Smooth muscle cell (in vitro differentiated cells): Measurements from ENCODE around the gene MTX1. TPM values are rescaled to one million over a fixed set of nuclear protein-coding genes. Genes with fewer than 3 reads are reported as not detected.

ENCODE experiments used
- DNase-seq: peaks from one replicate; lab custom pipeline; 2025; ENCODE audit not compliant: unreplicated experiment; lab: John Stamatoyannopoulos, UW
- H2AFZ ChIP-seq: fragments of 200-600 bp; sonication (generic); 2 replicates; pipeline ENCODE4 v1.6.0; 2016; ENCODE audit warnings: antibody characterized with exemption, low read depth, mild to moderate bottlenecking
- H3F3A ChIP-seq: fragments of 200-600 bp; sonication (generic); 2 replicates; pipeline ENCODE4 v1.6.0; 2017; ENCODE audit warnings: antibody characterized with exemption, low read depth
- H3K27ac ChIP-seq: fragments of 200-600 bp; sonication (generic); 2 replicates; pipeline ENCODE4 v1.5.1; 2016; ENCODE audit warnings: low read depth, mild to moderate bottlenecking
- H3K27me3 ChIP-seq: fragments of 200-600 bp; sonication (generic); 2 replicates; pipeline ENCODE4 v1.6.1; 2016; ENCODE audit warnings: low read depth, mild to moderate bottlenecking
- H3K36me3 ChIP-seq: fragments of 200-600 bp; sonication (generic); 2 replicates; pipeline ENCODE4 v1.5.1; 2016; ENCODE audit warnings: low read depth
- H3K4me1 ChIP-seq: fragments of 200-600 bp; sonication (generic); 2 replicates; pipeline ENCODE4 v1.5.1; 2016; ENCODE audit warnings: low read depth
- H3K4me2 ChIP-seq: fragments of 200-600 bp; sonication (generic); 2 replicates; pipeline ENCODE4 v1.6.0; 2016; ENCODE audit warnings: mild to moderate bottlenecking
- H3K4me3 ChIP-seq: fragments of 200-600 bp; sonication (generic); 2 replicates; pipeline ENCODE4 v1.5.1; 2016; ENCODE audit warnings: mild to moderate bottlenecking
- H3K79me2 ChIP-seq: fragments of 200-600 bp; sonication (generic); 2 replicates; pipeline ENCODE4 v1.6.0; 2016; ENCODE audit warnings: low read depth, mild to moderate bottlenecking
- H3K9ac ChIP-seq: fragments of 200-600 bp; sonication (generic); 2 replicates; pipeline ENCODE4 v1.6.0; 2016; ENCODE audit warnings: low read depth
- H3K9me3 ChIP-seq: fragments of 200-600 bp; sonication (generic); replicated peaks from 2 replicates; pipeline ENCODE4 v1.5.1; 2016; ENCODE audit warnings: low read depth
- H4K20me1 ChIP-seq: fragments of 200-600 bp; sonication (generic); 2 replicates; pipeline ENCODE4 v1.6.0; 2016; ENCODE audit warnings: low read depth
- CTCF ChIP-seq: fragments of 200-600 bp; sonication (generic); IDR thresholded peaks from 2 replicates; pipeline ENCODE4 v1.5.1; 2017; ENCODE audit warnings: borderline replicate concordance, mild to moderate bottlenecking, antibody characterized with exemption; ENCODE audit not compliant: insufficient read depth, poor library complexity, severe bottlenecking
- WGBS: methylation state at CpG from one replicate; pipeline ENCODE4 v1.1.7; 2016; ENCODE audit warnings: low lambda C conversion rate; 5-methylcytosine and 5-hydroxymethylcytosine counted together
- polyA plus RNA-seq: library from polyadenylated mRNA; unstranded; fragments of >200 nt; fragmentation: Nextera tagmentation; extraction: Ambion mirVana; gene quantifications from 2 replicates; pipeline ENCODE4 v1.2.1, GENCODE V29; 2016
- total RNA-seq: library from RNA; depleted of rRNA; stranded (reverse); fragments of >200 nt; gene quantifications from 2 replicates; pipeline ENCODE4 v1.2.3, GENCODE V29; 2014

Gene MTX1
- total and polyA plus RNA-seq, 2 experiments from 2014 or later: 45.2 to 109 TPM

- H2AFZ ChIP-seq: no peak overlapping the region
- peaks cover 8% of the 10 kb centered on the region for H3K79me2 ChIP-seq
- H3K36me3 ChIP-seq: no peaks in the 10 kb centered on the region
- H3K4me3 ChIP-seq: no peak overlapping the region
- no peak overlapping the region for H3K27ac ChIP-seq
- H3K9me3 ChIP-seq: no peaks in the 10 kb centered on the region
- no peaks in the 10 kb centered on the region for H3K27me3 ChIP-seq
- peak overlapping the region; percentile 63 for H3K4me2 ChIP-seq
- H3K9ac ChIP-seq: no peak overlapping the region
- H3K4me1 ChIP-seq: peaks cover 20% of the 10 kb centered on the region
- no peaks in the 10 kb centered on the region for H4K20me1 ChIP-seq
- WGBS: 44% methylated on average over 12 of the region's 28 CpGs
- peaks cover under 1% of the 10 kb centered on the region for H3F3A ChIP-seq
- no peak for DNase-seq
- TF ChIP-seq CTCF: no peak
Observed at GRCh38 chr1:155250246-155250632, 41.7 kb downstream of the MTX1 start.

GRCh38 chr1:155250633-155251449 is 42.3 kb downstream of the MTX1 start:
- peak overlapping the region; percentile 63 for H3K4me2 ChIP-seq
- TF ChIP-seq CTCF: peak; percentile 98
- H3K27ac ChIP-seq: no peak overlapping the region
- H3K27me3 ChIP-seq: no peaks in the 10 kb centered on the region
- H4K20me1 ChIP-seq: no peaks in the 10 kb centered on the region
- no peak overlapping the region for H3K4me3 ChIP-seq
- DNase-seq: peak; percentile 79
- H3K9me3 ChIP-seq: no peaks in the 10 kb centered on the region
- peaks cover 2% of the 10 kb centered on the region for H3F3A ChIP-seq
- H3K79me2 ChIP-seq: peaks cover 8% of the 10 kb centered on the region
- H2AFZ ChIP-seq: no peak overlapping the region
- WGBS: 22% methylated on average over 23 of the region's 23 CpGs
- no peaks in the 10 kb centered on the region for H3K36me3 ChIP-seq
- peaks cover 22% of the 10 kb centered on the region for H3K4me1 ChIP-seq
- no peak overlapping the region for H3K9ac ChIP-seq

- H3K27me3 ChIP-seq: no peaks in the 10 kb centered on the region
- H3K79me2 ChIP-seq: peaks cover 8% of the 10 kb centered on the region
- no peak overlapping the region for H3K27ac ChIP-seq
- H4K20me1 ChIP-seq: no peaks in the 10 kb centered on the region
- H3K9me3 ChIP-seq: no peaks in the 10 kb centered on the region
- no peaks in the 10 kb centered on the region for H3K36me3 ChIP-seq
- H3K9ac ChIP-seq: no peak overlapping the region
- H3K4me3 ChIP-seq: no peak overlapping the region
- peaks cover 9% of the 10 kb centered on the region for H3F3A ChIP-seq
- peaks cover 23% of the 10 kb centered on the region for H3K4me1 ChIP-seq
- WGBS: 97% methylated on average over 7 of the region's 7 CpGs
- H3K4me2 ChIP-seq: no peak overlapping the region
- H2AFZ ChIP-seq: no peak overlapping the region
- DNase-seq: no peak
- TF ChIP-seq CTCF: no peak
Observed at GRCh38 chr1:155251566-155251965, 43.1 kb downstream of the MTX1 start.

GRCh38 chr1:155253208-155253607 is 44.7 kb downstream of the MTX1 start:
- Histone ChIP-seq H3K27ac (no peak overlapping the region), H3K36me3 (no peaks in the 10 kb centered on the region), H3K4me2 (peak overlapping the region; percentile 100), H3K9ac (no peak overlapping the region), H3K4me3 (peak overlapping the region; percentile 89), H2AFZ (no peak overlapping the region), H3K9me3 (no peaks in the 10 kb centered on the region), H4K20me1 (no peaks in the 10 kb centered on the region), H3K79me2 (peaks cover 8% of the 10 kb centered on the region), H3K4me1 (peaks cover 23% of the 10 kb centered on the region), H3K27me3 (no peaks in the 10 kb centered on the region), H3F3A (peaks cover 15% of the 10 kb centered on the region)
- 83% methylated on average over 5 of the region's 5 CpGs for WGBS
- no peak for TF ChIP-seq CTCF
- DNase-seq: no peak
